ENCODE measurements around the gene CD53. TPM values are rescaled to one million over a fixed set of nuclear protein-coding genes. Genes with fewer than 3 reads are reported as not detected.
"Not testable (repeated sequence)": the region's sequence is repeated elsewhere in the genome, so short reads cannot be mapped to it uniquely, and the experiment has no call there.

Gene CD53
- polyA plus RNA-seq, 1 experiment = not detected

GRCh38 chr1:110928904-110929303, 56.0 kb downstream of the CD53 start:
- POLR2A ChIA-PET = no interaction called here
- no peak for DNase-seq (ENCODE audit: low read depth)
- H3K36me3 ChIP-seq (ENCODE audit: control insufficient read depth, insufficient read depth, low read length) = no peaks in the 10 kb centered on the region
- CTCF ChIA-PET = no interaction called here
- TF ChIP-seq CTCF (IDR thresholded peaks at IDR 0.05; ENCODE audit: insufficient read depth, low read depth, low read length) = no peak
- no peak overlapping the region for H3K4me3 ChIP-seq (ENCODE audit: low read depth, low read length)
- H3K27me3 ChIP-seq (ENCODE audit: control insufficient read depth, insufficient read depth, low read length) = no peaks in the 10 kb centered on the region

GRCh38 chr1:110931097-110931496, 58.1 kb downstream of the CD53 start:
- H3K27me3 ChIP-seq (ENCODE audit: control insufficient read depth, insufficient read depth, low read length); DNase-seq (ENCODE audit: low read depth); H3K36me3 ChIP-seq (ENCODE audit: control insufficient read depth, insufficient read depth, low read length); POLR2A ChIA-PET; CTCF ChIA-PET; H3K4me3 ChIP-seq (ENCODE audit: low read depth, low read length): not testable (repeated sequence)

GRCh38 chr1:110936567-110936966, 63.6 kb downstream of the CD53 start:
- Histone ChIP-seq H3K27me3 (ENCODE audit: control insufficient read depth, insufficient read depth, low read length) (no peaks in the 10 kb centered on the region), H3K4me3 (ENCODE audit: low read depth, low read length) (no peak overlapping the region), H3K36me3 (ENCODE audit: control insufficient read depth, insufficient read depth, low read length) (no peaks in the 10 kb centered on the region)
- CTCF ChIA-PET = no interaction called here
- POLR2A ChIA-PET = no interaction called here
- no peak for TF ChIP-seq CTCF (IDR thresholded peaks at IDR 0.05; ENCODE audit: insufficient read depth, low read depth, low read length)
- DNase-seq (ENCODE audit: low read depth) = no peak

- Histone ChIP-seq H3K36me3 (ENCODE audit: control insufficient read depth, insufficient read depth, low read length) (no peaks in the 10 kb centered on the region; the same call in 1 of the 2 replicates), H3K4me3 (ENCODE audit: low read depth, low read length) (no peak overlapping the region), H3K27me3 (ENCODE audit: control insufficient read depth, insufficient read depth, low read length) (no peaks in the 10 kb centered on the region)
- ChIA-PET POLR2A (no interaction called here), CTCF (no interaction called here)
- no peak for TF ChIP-seq CTCF (IDR thresholded peaks at IDR 0.05; ENCODE audit: insufficient read depth, low read depth, low read length)
- DNase-seq (ENCODE audit: low read depth) = no peak
Observed at GRCh38 chr1:110944806-110945205, 71.9 kb downstream of the CD53 start.

GRCh38 chr1:110945626-110946025, 72.7 kb downstream of the CD53 start:
- H3K36me3 ChIP-seq (ENCODE audit: control insufficient read depth, insufficient read depth, low read length) = no peaks in the 10 kb centered on the region; the same call in 1 of the 2 replicates
- H3K4me3 ChIP-seq (ENCODE audit: low read depth, low read length) = no peak overlapping the region
- no peak for DNase-seq (ENCODE audit: low read depth)
- no peak for TF ChIP-seq CTCF (IDR thresholded peaks at IDR 0.05; ENCODE audit: insufficient read depth, low read depth, low read length)
- H3K27me3 ChIP-seq (ENCODE audit: control insufficient read depth, insufficient read depth, low read length) = no peaks in the 10 kb centered on the region
- POLR2A ChIA-PET = no interaction called here
- CTCF ChIA-PET = no interaction called here

- POLR2A ChIA-PET = no interaction called here
- CTCF ChIA-PET = interaction anchor here (0.7 to 1.3 kb wide), 2 partner anchors 10 to 395 kb away, joined by 3 to 4 read pairs; no protein-coding TSS in a partner anchor
- DNase-seq (ENCODE audit: low read depth) = peak; percentile 1
- no peak overlapping the region for H3K4me3 ChIP-seq (ENCODE audit: low read depth, low read length)
- no peaks in the 10 kb centered on the region for H3K27me3 ChIP-seq (ENCODE audit: control insufficient read depth, insufficient read depth, low read length)
- peaks cover 5% of the 10 kb centered on the region for H3K36me3 ChIP-seq (ENCODE audit: control insufficient read depth, insufficient read depth, low read length)
- no peak for TF ChIP-seq CTCF (IDR thresholded peaks at IDR 0.05; ENCODE audit: insufficient read depth, low read depth, low read length)
Observed at GRCh38 chr1:110948038-110948810, 75.3 kb downstream of the CD53 start.
